SK-N-MC (cell line): Measurements from ENCODE around the gene CPB1.

Experiments used
- EZH2 ChIP-seq: fragments of 200-600 bp; sonication (generic); IDR thresholded peaks from one replicate; pipeline ENCODE4 v1.6.1; 2017; ENCODE audit warnings: antibody characterized with exemption
- FOXP2 ChIP-seq: optimal IDR thresholded peaks from 2 replicates; pipeline ENCODE3; 2011; ENCODE audit warnings: mild to moderate bottlenecking, moderate library complexity; ENCODE audit not compliant: insufficient read depth; ENCODE audit errors: extremely low read length, control extremely low read depth
- POLR2AphosphoS5 ChIP-seq: IDR thresholded peaks from 2 replicates; pipeline ENCODE4 v1.6.1; 2012; ENCODE audit warnings: mild to moderate bottlenecking, low read depth, low read length, borderline replicate concordance

GRCh38 chr3:148863814-148864213, 36.2 kb downstream of the CPB1 start:
- TF ChIP-seq EZH2, result no peak
- TF ChIP-seq POLR2AphosphoS5, result no peak
- no peak for TF ChIP-seq FOXP2
